GM23248 (cell line): ENCODE measurements around the gene ZC3H15. TPM values are rescaled to one million over a fixed set of nuclear protein-coding genes. Genes with fewer than 3 reads are reported as not detected.
A peak's percentile ranks its signal among the peaks of the same experiment; 100 is the strongest.

Source experiments
- DNase-seq: peaks from one replicate; pipeline ENCODE4 v3.0.0-alpha.2; 2015
- H2AFZ ChIP-seq: fragments of 200-600 bp; sonication (generic); 2 replicates; pipeline ENCODE4 v1.6.1; 2016; ENCODE audit warnings: antibody characterized with exemption
- H3F3A ChIP-seq: fragments of 200-600 bp; sonication (generic); 2 replicates; pipeline ENCODE4 v1.6.1; 2016; ENCODE audit warnings: mild to moderate bottlenecking, antibody characterized with exemption, mixed run types; ENCODE audit not compliant: insufficient read depth
- H3K27ac ChIP-seq: fragments of 200-600 bp; sonication (generic); 2 replicates; pipeline ENCODE4 v1.5.1; 2016; ENCODE audit warnings: mild to moderate bottlenecking
- H3K27me3 ChIP-seq: fragments of 200-600 bp; sonication (generic); replicated peaks from 2 replicates; pipeline ENCODE4 v1.6.1; 2016; ENCODE audit warnings: mild to moderate bottlenecking; ENCODE audit not compliant: insufficient read depth
- H3K36me3 ChIP-seq: fragments of 200-600 bp; sonication (generic); 2 replicates; pipeline ENCODE4 v1.6.1; 2016; ENCODE audit warnings: low read depth, mild to moderate bottlenecking
- H3K4me1 ChIP-seq: fragments of 200-600 bp; sonication (generic); 2 replicates; pipeline ENCODE4 v1.6.1; 2016; ENCODE audit warnings: mild to moderate bottlenecking; ENCODE audit not compliant: insufficient read depth
- H3K4me2 ChIP-seq: fragments of 200-600 bp; sonication (generic); one replicate; pipeline ENCODE4 v1.6.1; 2016; ENCODE audit warnings: mild to moderate bottlenecking; ENCODE audit not compliant: unreplicated experiment
- H3K4me3 ChIP-seq: fragments of 200-600 bp; sonication (generic); 2 replicates; pipeline ENCODE4 v1.5.1; 2016; ENCODE audit warnings: mild to moderate bottlenecking
- H3K79me2 ChIP-seq: fragments of 200-600 bp; sonication (generic); 2 replicates; pipeline ENCODE4 v1.6.1; 2016; ENCODE audit warnings: mild to moderate bottlenecking; ENCODE audit not compliant: insufficient read depth
- H3K9ac ChIP-seq: fragments of 200-600 bp; sonication (generic); 2 replicates; pipeline ENCODE4 v1.6.1; 2016; ENCODE audit warnings: mild to moderate bottlenecking
- H3K9me2 ChIP-seq: fragments of 200-600 bp; sonication (generic); 2 replicates; pipeline ENCODE4 v1.6.1; 2016; ENCODE audit warnings: mixed run types, mild to moderate bottlenecking, moderate library complexity; ENCODE audit not compliant: insufficient read depth
- H3K9me3 ChIP-seq: fragments of 200-600 bp; sonication (generic); one replicate; pipeline ENCODE4 v1.6.1; 2017; ENCODE audit warnings: low read depth
- H4K20me1 ChIP-seq: fragments of 200-600 bp; sonication (generic); 2 replicates; pipeline ENCODE4 v1.6.0; 2016; ENCODE audit not compliant: insufficient read depth
- EZH2 ChIP-seq: fragments of 200-600 bp; sonication (generic); IDR thresholded peaks from 2 replicates; pipeline ENCODE4 v1.6.1; 2018; ENCODE audit warnings: antibody characterized with exemption, mild to moderate bottlenecking; ENCODE audit not compliant: insufficient read depth, poor library complexity, severe bottlenecking
- EZH2phosphoT487 ChIP-seq: fragments of 200-600 bp; sonication (generic); IDR thresholded peaks from 2 replicates; pipeline ENCODE4 v1.6.1; 2018; ENCODE audit warnings: antibody characterized with exemption, moderate library complexity, mild to moderate bottlenecking, low read depth; ENCODE audit not compliant: insufficient read depth
- WGBS, 2 experiments: methylation state at CpG; one replicate each; pipeline ENCODE4 v1.1.6; 2015 to 2017; ENCODE audit warnings: low lambda C conversion rate in 2 of 2, low coverage in 1 of 2; ENCODE audit errors: missing lambda C conversion rate in 2 of 2; 5-methylcytosine and 5-hydroxymethylcytosine counted together
- in situ Hi-C: fragments of 300-500 bp; cut with MboI; formaldehyde crosslinking; loops from 2 replicates; pipeline ENCODE4 v1.15.0; 2020
- polyA plus RNA-seq: library from polyadenylated mRNA; unstranded; fragments of >200 nt; fragmentation: Nextera tagmentation; extraction: Ambion mirVana; gene quantifications from 2 replicates; pipeline ENCODE4 v1.2.1, GENCODE V29; 2016
- total RNA-seq: library from RNA; depleted of rRNA; stranded (reverse); fragments of >200 nt; shearing (Covaris generic); gene quantifications from 2 replicates; pipeline ENCODE4 v1.2.3, GENCODE V29; 2014

ZC3H15 gene
- total and polyA plus RNA-seq, 2 experiments from 2014 or later, result 43.8 to 88.7 TPM

DNA sequence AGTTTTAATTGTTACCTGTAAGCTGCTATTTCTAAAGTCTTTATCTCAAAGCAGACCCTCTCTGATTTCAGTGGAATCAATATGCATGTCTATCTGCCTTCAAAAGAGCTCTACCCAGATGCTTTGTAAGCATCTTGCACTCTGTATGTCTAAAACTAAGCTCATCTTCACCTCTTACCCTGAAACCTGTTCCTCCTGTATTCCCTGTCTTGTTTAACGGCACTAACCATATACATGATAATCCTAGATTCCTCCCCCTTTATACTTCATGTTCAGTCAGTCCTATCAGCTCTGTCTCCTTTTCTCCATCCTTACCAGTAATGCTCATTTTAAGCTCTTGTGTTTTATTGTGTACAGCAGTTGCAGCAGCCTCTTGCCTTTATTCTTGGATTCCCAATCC, 12.8 kb downstream of the ZC3H15 start:
- Histone ChIP-seq H3K9me3 (no peaks in the 10 kb centered on the region), H3K9me2 (no peaks in the 10 kb centered on the region), H3K79me2 (peaks cover 81% of the 10 kb centered on the region), H3K36me3 (peaks cover 53% of the 10 kb centered on the region), H2AFZ (no peak overlapping the region), H4K20me1 (peaks cover 3% of the 10 kb centered on the region; the same call in 1 of the 2 replicates), H3K9ac (no peak overlapping the region), H3K4me3 (no peak overlapping the region), H3K27me3 (no peaks in the 10 kb centered on the region), H3K27ac (no peak overlapping the region), H3F3A (peaks cover 19% of the 10 kb centered on the region; the same call in 1 of the 2 replicates), H3K4me2 (no peak overlapping the region), H3K4me1 (peaks cover 6% of the 10 kb centered on the region; the same call in 1 of the 2 replicates)
- WGBS, 2 experiments, result 60 to 63% methylated on average over 1 of the region's 1 CpG
- in situ Hi-C loops, result no loop called here
- TF ChIP-seq EZH2 (no peak), EZH2phosphoT487 (no peak)
- DNase-seq, result no peak

- no peak overlapping the region for H3K27ac ChIP-seq
- in situ Hi-C loops, result loop anchor here (10.0 to 25.0 kb wide), 2 partner anchors 141 to 333 kb away; partner anchors contain the start of gene ZSWIM2
Observed at GRCh38 chr2:186503827-186504606, 18.0 kb downstream of the ZC3H15 start.

GRCh38 chr2:186508263-186508662, 22.2 kb downstream of the ZC3H15 start:
- Histone ChIP-seq H3K27me3 (no peaks in the 10 kb centered on the region), H3K4me3 (no peak overlapping the region), H3K9me2 (no peaks in the 10 kb centered on the region), H3K4me1 (no peaks in the 10 kb centered on the region), H3K9me3 (no peaks in the 10 kb centered on the region), H3K27ac (no peak overlapping the region), H3K4me2 (no peak overlapping the region), H3K79me2 (peaks cover 46% of the 10 kb centered on the region), H2AFZ (no peak overlapping the region), H3F3A (peaks cover 7% of the 10 kb centered on the region), H4K20me1 (no peaks in the 10 kb centered on the region), H3K9ac (no peak overlapping the region), H3K36me3 (peaks cover 79% of the 10 kb centered on the region)
- WGBS, 2 experiments, result 75 to 78% methylated on average over 3 of the region's 3 CpGs
- DNase-seq, result no peak
- in situ Hi-C loops, result loop anchor here (10.0 to 25.0 kb wide), 2 partner anchors 137 to 329 kb away; partner anchors contain the start of gene ZSWIM2
- TF ChIP-seq EZH2 (no peak), EZH2phosphoT487 (no peak)

More at GRCh38 chr2:186503827-186504606, 18.0 kb downstream of the ZC3H15 start:
- H3K27me3 ChIP-seq, result no peaks in the 10 kb centered on the region
- peaks cover 6% of the 10 kb centered on the region; the same call in 1 of the 2 replicates for H3K4me1 ChIP-seq
- no peak overlapping the region for H2AFZ ChIP-seq
- H3K4me2 ChIP-seq, result no peak overlapping the region
- H3F3A ChIP-seq, result peaks cover 21% of the 10 kb centered on the region; the same call in 1 of the 2 replicates
- H3K79me2 ChIP-seq, result peaks cover 45% of the 10 kb centered on the region
- H3K4me3 ChIP-seq, result no peak overlapping the region
- whole genome bisulfite sequencing, 2 experiments, result 57 to 59% methylated on average over 5 of the region's 5 CpGs
- no peaks in the 10 kb centered on the region for H3K9me2 ChIP-seq
- peaks cover 79% of the 10 kb centered on the region for H3K36me3 ChIP-seq
- no peaks in the 10 kb centered on the region for H3K9me3 ChIP-seq
- TF ChIP-seq EZH2phosphoT487, result no peak
- H3K9ac ChIP-seq, result no peak overlapping the region
- DNase-seq, result peak; percentile 57
- no peaks in the 10 kb centered on the region; the same call in 1 of the 2 replicates for H4K20me1 ChIP-seq

GRCh38 chr2:186515376-186515775, 29.3 kb downstream of the ZC3H15 start:
- Histone ChIP-seq H3K4me3 (no peak overlapping the region), H3K36me3 (peaks cover 33% of the 10 kb centered on the region), H2AFZ (no peak overlapping the region), H3K27ac (0 out of 2 replicates have a peak overlapping the region, but pooled peaks have one; percentile 1), H3K4me2 (no peak overlapping the region), H3K4me1 (peaks cover 29% of the 10 kb centered on the region), H4K20me1 (no peaks in the 10 kb centered on the region; the same call in 1 of the 2 replicates), H3K9me3 (no peaks in the 10 kb centered on the region), H3K27me3 (no peaks in the 10 kb centered on the region), H3K9ac (no peak overlapping the region), H3F3A (peaks cover 13% of the 10 kb centered on the region), H3K79me2 (peaks cover 27% of the 10 kb centered on the region), H3K9me2 (no peaks in the 10 kb centered on the region)
- in situ Hi-C loops, result loop anchor here (25.0 kb wide), 1 partner anchor 322 kb away; the partner anchor contains the start of gene ZSWIM2
- 62 to 69% methylated on average over 3 of the region's 3 CpGs for WGBS, 2 experiments
- peak; percentile 15 for DNase-seq
- TF ChIP-seq EZH2 (no peak), EZH2phosphoT487 (no peak)
